Memory B cell (primary cell): ENCODE data around the gene CACNA2D3.

Experiments
- ATAC-seq: fragments of 150-1000 bp; cut with Tn5 transposase; 2 replicates; pipeline ENCODE4 v1.10.0; 2021; ENCODE audit warnings: low read depth, mild to moderate bottlenecking, moderate library complexity
- DNase-seq, 2 donors: peaks; one replicate each; pipeline ENCODE4 v3.0.0; 2022; ENCODE audit warnings: low spot score in 2 of 2
- H3K27ac Mint-ChIP-seq: one replicate; pipeline ENCODE4 v1.8.0; 2022; ENCODE audit warnings: mild to moderate bottlenecking, moderate library complexity, mixed read lengths
- H3K27me3 Mint-ChIP-seq: one replicate; pipeline ENCODE4 v1.8.0; 2022; ENCODE audit warnings: mixed read lengths
- H3K36me3 Mint-ChIP-seq: one replicate; pipeline ENCODE4 v1.8.0; 2022; ENCODE audit warnings: mild to moderate bottlenecking, mixed read lengths
- H3K4me1 Mint-ChIP-seq: one replicate; pipeline ENCODE4 v1.8.0; 2022; ENCODE audit warnings: mixed read lengths
- H3K4me3 Mint-ChIP-seq: one replicate; pipeline ENCODE4 v1.8.0; 2022; ENCODE audit warnings: mild to moderate bottlenecking, moderate library complexity, mixed read lengths
- H3K9me3 Mint-ChIP-seq: one replicate; pipeline ENCODE4 v1.8.0; 2022; ENCODE audit warnings: mixed read lengths

The CACNA2D3 gene

DNA sequence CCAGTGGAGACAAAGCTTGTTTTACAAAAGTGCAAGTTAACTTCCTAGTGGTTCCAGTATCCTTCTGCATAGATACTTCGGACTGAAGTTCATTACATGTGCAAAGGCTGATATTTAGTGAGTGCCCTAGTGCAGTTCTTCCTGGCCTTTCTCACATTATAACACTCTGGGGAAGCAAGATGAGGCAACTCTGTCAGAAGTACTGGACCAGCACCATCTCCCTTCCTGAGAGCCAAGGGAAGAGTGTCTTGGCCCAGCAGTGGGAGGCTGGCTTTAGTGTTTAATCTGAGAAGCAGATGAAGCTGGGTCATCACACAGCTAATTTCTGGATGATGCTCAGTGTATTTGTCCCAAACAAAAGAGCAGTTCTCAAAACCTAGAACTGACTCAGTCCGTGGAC is 397.7 kb downstream of the CACNA2D3 start:
- no peak overlapping the region for H3K27ac Mint-ChIP-seq
- H3K4me3 Mint-ChIP-seq, result no peak overlapping the region
- H3K9me3 Mint-ChIP-seq, result peaks cover 6% of the 10 kb centered on the region
- ATAC-seq (no peak), DNase-seq (no peak)
- H3K36me3 Mint-ChIP-seq, result no peaks in the 10 kb centered on the region
- H3K27me3 Mint-ChIP-seq, result no peaks in the 10 kb centered on the region
- H3K4me1 Mint-ChIP-seq, result no peaks in the 10 kb centered on the region

DNA sequence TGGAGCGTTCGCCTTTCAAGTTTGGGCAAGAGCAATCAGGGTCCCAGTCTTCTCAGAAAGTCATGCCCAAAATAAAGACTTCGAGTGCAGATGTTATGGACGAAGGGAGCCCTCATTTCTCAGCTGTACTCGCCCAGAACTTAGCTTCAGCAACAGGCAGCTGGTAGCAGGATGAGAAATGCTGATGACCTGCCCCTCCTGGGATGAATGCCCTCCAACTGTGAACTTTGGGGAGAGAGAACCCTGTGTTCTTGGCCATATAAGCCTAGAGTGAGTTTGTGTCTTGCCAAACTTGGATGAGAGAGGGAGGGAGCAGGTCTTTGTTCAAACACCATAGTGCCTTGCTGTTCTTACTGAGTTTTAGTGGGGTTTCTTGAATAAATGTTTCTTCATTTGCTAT is 405.2 kb downstream of the CACNA2D3 start:
- Mint-ChIP-seq H3K4me1 (no peaks in the 10 kb centered on the region), H3K27me3 (no peaks in the 10 kb centered on the region), H3K36me3 (no peaks in the 10 kb centered on the region), H3K4me3 (no peak overlapping the region), H3K9me3 (peaks cover 12% of the 10 kb centered on the region), H3K27ac (no peak overlapping the region)
- ATAC-seq, result no peak
- DNase-seq, result no peak

DNA sequence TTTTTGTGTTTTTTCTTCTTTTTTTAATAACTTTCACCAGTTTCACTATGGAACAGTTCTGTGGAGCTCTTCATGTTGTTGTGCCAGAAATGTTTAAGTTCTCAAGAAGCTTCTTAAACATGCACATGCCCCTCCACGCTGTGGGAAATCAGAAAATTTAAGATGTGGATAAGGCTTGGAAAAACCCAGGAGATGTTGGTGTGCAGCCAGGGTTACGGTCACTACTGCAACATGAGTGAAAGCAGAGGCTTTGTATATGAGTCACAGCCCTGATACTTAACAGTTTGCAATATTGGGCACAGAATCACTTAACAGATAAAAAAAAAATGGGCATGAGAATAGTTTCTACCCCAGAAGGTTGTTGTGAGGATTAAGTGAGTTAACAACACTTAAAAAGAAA is 405.6 kb downstream of the CACNA2D3 start:
- DNase-seq, result no peak
- H3K27me3 Mint-ChIP-seq, result peaks cover 2% of the 10 kb centered on the region
- H3K4me1 Mint-ChIP-seq, result no peaks in the 10 kb centered on the region
- no peaks in the 10 kb centered on the region for H3K36me3 Mint-ChIP-seq
- H3K4me3 Mint-ChIP-seq, result no peak overlapping the region
- H3K9me3 Mint-ChIP-seq, result peaks cover 10% of the 10 kb centered on the region
- no peak for ATAC-seq
- H3K27ac Mint-ChIP-seq, result no peak overlapping the region

DNA sequence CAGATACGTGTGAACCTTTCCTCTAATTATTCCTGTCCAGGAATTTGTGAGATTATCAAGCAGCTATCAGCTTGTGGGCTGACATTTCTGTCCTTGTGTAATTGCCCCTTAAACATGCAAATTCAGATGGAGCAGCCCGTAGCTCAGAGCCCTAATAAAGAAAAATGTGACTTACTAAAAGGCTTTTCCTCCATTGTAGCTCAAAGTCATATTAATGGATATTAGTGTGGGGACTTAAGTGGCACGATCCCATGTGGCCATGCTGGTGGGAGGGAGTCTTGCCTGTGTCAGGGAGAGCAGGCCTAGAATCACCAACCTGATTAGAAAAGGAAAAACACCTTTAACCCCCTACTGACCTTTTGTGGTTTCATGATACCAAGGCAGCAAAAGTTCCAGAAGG is 406.3 kb downstream of the CACNA2D3 start:
- ATAC-seq (no peak), DNase-seq (no peak)
- no peaks in the 10 kb centered on the region for H3K36me3 Mint-ChIP-seq
- H3K27ac Mint-ChIP-seq, result no peak overlapping the region
- no peaks in the 10 kb centered on the region for H3K4me1 Mint-ChIP-seq
- no peak overlapping the region for H3K4me3 Mint-ChIP-seq
- peaks cover 12% of the 10 kb centered on the region for H3K9me3 Mint-ChIP-seq
- H3K27me3 Mint-ChIP-seq, result peaks cover 4% of the 10 kb centered on the region

DNA sequence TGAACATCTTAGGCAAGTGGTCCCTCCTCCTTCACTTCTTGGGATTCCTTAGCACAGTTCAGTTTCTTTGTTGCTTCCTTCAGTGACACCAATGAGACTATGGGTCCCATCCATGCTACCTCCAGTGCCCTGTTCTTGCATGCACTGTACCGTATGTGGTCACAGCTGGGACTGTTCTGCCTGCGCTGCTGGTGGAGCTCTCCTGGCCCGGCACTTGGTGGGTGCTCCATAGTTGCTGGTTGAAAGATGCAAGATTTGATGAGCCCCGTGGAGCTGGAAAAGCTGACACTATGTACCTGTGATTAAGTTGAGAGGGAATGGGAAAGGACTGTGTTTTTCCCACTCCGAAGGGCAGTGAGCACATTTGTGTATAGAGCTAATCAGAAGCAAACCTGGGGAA is 407.7 kb downstream of the CACNA2D3 start:
- no peaks in the 10 kb centered on the region for H3K4me1 Mint-ChIP-seq
- H3K4me3 Mint-ChIP-seq, result no peak overlapping the region
- H3K27ac Mint-ChIP-seq, result no peak overlapping the region

DNA sequence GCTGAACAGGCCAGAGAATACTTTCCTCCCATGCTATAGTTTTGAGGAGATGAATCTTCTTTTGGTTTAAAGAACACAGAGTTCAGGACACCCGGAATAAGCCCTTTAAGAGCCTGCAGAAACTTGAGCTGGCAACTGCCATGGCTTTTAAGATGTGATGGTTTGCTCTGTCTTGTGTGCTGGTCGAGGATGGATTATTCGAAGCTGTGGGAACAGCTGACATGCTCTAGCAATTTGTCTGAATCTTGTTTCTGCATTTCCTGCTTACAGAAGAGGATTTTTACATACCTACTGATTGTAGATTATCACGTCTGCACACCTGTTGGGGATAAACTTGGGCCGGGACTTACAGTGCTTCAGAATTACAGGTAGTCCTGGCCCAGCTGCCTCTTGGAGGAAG is 408.6 kb downstream of the CACNA2D3 start:
- peaks cover 5% of the 10 kb centered on the region for H3K9me3 Mint-ChIP-seq
- DNase-seq (no peak), ATAC-seq (no peak)
- no peaks in the 10 kb centered on the region for H3K36me3 Mint-ChIP-seq
- peaks cover 6% of the 10 kb centered on the region for H3K27me3 Mint-ChIP-seq
- H3K4me3 Mint-ChIP-seq, result no peak overlapping the region
- no peak overlapping the region for H3K27ac Mint-ChIP-seq
- H3K4me1 Mint-ChIP-seq, result no peaks in the 10 kb centered on the region

More for the DNA sequence above, 407.7 kb downstream of the CACNA2D3 start:
- ATAC-seq, result no peak
- peaks cover 6% of the 10 kb centered on the region for H3K27me3 Mint-ChIP-seq
- H3K9me3 Mint-ChIP-seq, result peaks cover 9% of the 10 kb centered on the region
- no peak for DNase-seq
- H3K36me3 Mint-ChIP-seq, result no peaks in the 10 kb centered on the region

DNA sequence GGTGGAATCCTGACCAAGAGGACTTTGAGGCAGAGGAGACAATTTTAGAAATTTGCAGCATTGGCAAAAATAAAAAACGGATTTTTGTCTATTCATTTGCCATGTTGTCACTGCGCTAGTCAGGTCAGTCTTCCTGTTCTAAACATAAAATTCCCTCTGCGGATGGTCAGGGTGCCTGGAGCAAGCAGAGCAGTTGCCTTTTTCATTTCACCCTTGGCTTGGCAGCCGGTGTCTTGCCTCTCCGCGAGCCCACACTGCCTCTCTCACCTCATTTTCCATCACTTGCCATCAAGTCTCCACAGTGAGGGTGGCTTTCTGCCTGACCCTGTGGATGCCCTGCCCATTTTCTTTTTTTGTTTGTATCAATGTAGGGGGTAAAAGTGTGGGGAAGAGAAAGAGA is 409.4 kb downstream of the CACNA2D3 start:
- Mint-ChIP-seq H3K4me1 (no peaks in the 10 kb centered on the region), H3K27me3 (peaks cover 6% of the 10 kb centered on the region), H3K4me3 (no peak overlapping the region), H3K36me3 (no peaks in the 10 kb centered on the region), H3K27ac (no peak overlapping the region), H3K9me3 (peaks cover 5% of the 10 kb centered on the region)
- ATAC-seq, result no peak
- no peak for DNase-seq

DNA sequence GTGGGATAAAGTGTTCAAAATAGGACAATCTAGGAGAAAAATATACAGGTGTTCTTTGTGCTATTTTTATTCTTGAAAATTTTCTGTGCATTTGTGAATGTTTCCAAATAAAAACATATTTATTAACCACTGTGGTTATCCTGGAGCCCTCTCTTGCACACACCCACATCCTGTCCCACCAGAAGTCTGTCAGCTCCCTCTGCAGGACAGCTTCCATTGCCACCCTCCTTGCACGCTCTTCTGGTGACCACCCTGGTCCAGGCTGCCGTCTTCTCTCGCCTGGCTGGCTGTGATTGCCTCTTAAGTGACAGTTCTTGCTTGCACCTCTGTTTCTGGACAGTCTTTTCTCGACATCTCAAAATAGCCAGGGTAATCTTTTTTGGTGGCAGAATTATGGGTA is 411.5 kb downstream of the CACNA2D3 start:
- no peak for ATAC-seq
- no peak for DNase-seq
- Mint-ChIP-seq H3K27ac (no peak overlapping the region), H3K27me3 (peaks cover 8% of the 10 kb centered on the region), H3K4me3 (no peak overlapping the region), H3K9me3 (peaks cover 3% of the 10 kb centered on the region), H3K36me3 (no peaks in the 10 kb centered on the region), H3K4me1 (no peaks in the 10 kb centered on the region)

DNA sequence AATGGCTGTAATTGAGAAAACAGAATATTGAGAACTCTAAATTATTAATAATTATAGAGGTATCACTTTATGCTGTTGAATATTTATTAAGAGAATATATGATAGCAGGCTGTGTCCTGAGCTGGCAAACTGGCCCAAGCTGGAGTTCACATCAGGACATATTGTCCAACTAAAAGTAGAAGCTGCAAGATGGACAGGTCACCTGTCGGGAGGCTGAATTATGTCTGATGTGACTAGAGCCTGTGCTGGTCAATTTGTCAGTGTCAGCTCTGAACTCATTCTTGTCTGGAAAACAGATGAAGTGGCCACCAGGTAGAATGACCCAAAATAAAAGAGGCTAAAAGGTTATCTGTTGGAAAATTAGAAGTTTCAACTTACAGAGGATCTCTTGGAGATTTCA is 413.3 kb downstream of the CACNA2D3 start:
- no peak overlapping the region for H3K4me3 Mint-ChIP-seq
- H3K9me3 Mint-ChIP-seq, result peaks cover 3% of the 10 kb centered on the region
- ATAC-seq, result no peak
- no peak for DNase-seq
- H3K27ac Mint-ChIP-seq, result no peak overlapping the region
- H3K27me3 Mint-ChIP-seq, result peaks cover 8% of the 10 kb centered on the region
- H3K36me3 Mint-ChIP-seq, result no peaks in the 10 kb centered on the region
- no peaks in the 10 kb centered on the region for H3K4me1 Mint-ChIP-seq

DNA sequence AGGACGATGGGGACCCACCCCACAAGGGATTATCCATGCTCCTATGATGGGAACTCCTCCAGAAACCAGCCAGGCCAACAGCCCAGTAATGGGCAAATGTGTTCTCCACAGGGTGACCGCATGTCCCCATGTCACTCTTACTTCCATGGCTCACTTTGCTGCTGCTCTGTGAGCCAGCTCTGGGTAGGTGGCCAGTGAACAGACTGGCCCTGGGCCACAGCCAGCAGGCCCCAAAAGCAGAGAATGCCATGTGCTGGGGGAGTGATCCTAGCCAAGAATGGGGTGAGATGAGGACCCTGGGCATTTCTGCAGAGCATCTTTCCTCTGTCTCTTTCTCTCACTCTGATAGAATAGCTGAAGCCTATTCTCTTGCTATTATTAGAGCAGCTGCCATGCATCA is 414.1 kb downstream of the CACNA2D3 start:
- H3K27me3 Mint-ChIP-seq, result peaks cover 8% of the 10 kb centered on the region
- DNase-seq (no peak), ATAC-seq (no peak)
- no peak overlapping the region for H3K27ac Mint-ChIP-seq
- H3K4me1 Mint-ChIP-seq, result no peaks in the 10 kb centered on the region
- H3K9me3 Mint-ChIP-seq, result peaks cover 4% of the 10 kb centered on the region
- H3K4me3 Mint-ChIP-seq, result no peak overlapping the region
- H3K36me3 Mint-ChIP-seq, result no peaks in the 10 kb centered on the region

DNA sequence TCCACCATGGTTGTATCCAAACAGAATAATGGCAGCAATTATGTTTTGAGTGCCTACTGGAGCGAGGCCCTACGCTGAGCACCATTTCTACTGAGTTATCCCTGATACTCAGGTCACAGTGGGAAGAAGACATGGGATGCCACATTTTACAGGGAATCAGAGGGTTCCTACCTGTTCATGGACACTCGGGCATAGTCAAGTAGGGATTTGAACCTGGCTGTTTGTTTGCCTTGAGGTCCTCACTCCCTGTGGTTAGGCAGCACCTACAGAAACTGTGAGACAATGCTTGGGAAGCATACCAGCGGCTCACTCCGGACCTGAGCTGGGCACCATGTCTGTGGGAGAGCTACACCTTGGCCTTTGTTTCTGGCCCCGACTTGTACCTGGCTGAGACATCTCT is 415.2 kb downstream of the CACNA2D3 start:
- Mint-ChIP-seq H3K36me3 (no peaks in the 10 kb centered on the region), H3K27me3 (peaks cover 8% of the 10 kb centered on the region), H3K4me1 (no peaks in the 10 kb centered on the region), H3K9me3 (peaks cover 7% of the 10 kb centered on the region), H3K4me3 (no peak overlapping the region), H3K27ac (no peak overlapping the region)
- DNase-seq (no peak), ATAC-seq (no peak)

DNA sequence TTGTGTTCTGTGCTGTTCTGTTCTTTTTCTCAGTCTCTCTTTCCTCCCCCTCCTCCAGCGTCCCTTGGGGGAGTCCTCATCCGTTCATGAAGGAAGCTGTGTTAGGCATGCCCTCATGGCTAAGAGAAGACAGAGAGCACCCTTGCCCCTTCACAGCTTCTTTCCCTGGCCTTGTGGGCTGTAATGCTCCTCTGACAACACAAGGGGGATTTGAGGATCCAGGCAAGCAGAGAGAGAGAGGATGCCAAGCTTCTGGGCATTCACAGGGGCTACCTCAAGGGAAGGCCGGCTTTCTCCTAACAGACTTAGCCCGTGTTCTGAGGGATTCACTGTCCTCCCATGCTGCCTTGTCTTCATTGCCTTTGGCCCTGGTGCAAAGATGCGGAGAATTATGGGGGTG is 416.0 kb downstream of the CACNA2D3 start:
- Mint-ChIP-seq H3K27ac (no peak overlapping the region), H3K4me1 (no peaks in the 10 kb centered on the region), H3K27me3 (peaks cover 5% of the 10 kb centered on the region), H3K4me3 (no peak overlapping the region), H3K9me3 (peaks cover 7% of the 10 kb centered on the region), H3K36me3 (no peaks in the 10 kb centered on the region)
- DNase-seq (no peak), ATAC-seq (no peak)

DNA sequence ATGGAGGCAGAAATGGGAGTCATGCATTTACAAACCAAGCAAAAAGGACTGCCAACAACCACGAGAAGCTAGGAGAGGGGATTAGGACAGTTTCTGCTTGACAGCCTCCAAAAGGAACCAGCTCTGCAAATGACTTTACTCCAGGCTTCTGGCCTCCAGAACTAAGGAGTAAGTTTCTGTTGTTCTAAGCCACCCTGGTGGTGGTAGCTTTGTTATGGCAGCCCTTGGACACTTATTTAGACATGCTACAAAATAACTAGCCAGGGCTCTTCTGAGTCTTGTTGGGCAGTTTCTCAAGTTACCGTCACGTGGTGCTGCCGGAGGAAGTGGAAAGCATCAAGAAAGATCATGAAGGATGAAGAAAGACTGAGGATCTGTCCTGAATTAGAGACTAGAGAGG is 419.0 kb downstream of the CACNA2D3 start:
- H3K9me3 Mint-ChIP-seq, result peaks cover 4% of the 10 kb centered on the region
- H3K27me3 Mint-ChIP-seq, result peaks cover 2% of the 10 kb centered on the region
- H3K4me3 Mint-ChIP-seq, result no peak overlapping the region
- H3K4me1 Mint-ChIP-seq, result no peaks in the 10 kb centered on the region
- DNase-seq (no peak), ATAC-seq (no peak)
- H3K36me3 Mint-ChIP-seq, result no peaks in the 10 kb centered on the region
- no peak overlapping the region for H3K27ac Mint-ChIP-seq

DNA sequence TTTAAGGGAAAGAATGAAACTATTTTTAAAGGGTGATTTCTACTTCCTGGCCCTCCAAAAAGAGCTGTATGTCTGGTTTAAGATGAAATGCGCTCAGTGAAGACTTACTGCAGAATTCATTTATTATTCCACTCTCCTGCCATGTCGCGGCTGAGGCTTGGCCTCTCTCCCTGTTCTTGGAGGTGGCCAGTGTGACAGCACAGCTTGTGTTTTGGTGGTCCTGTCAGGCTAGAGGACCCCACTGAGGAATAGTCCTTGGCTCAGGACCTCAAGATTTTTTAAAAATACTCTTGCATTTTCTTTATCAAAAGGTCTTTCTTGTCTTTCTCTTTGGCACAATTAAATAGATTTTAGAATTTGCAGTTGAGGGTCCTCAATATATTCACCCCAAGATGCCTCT is 421.1 kb downstream of the CACNA2D3 start:
- H3K4me3 Mint-ChIP-seq, result no peak overlapping the region
- no peak for ATAC-seq
- no peak overlapping the region for H3K27ac Mint-ChIP-seq
- no peaks in the 10 kb centered on the region for H3K36me3 Mint-ChIP-seq
- DNase-seq, result no peak
- peaks cover 4% of the 10 kb centered on the region for H3K9me3 Mint-ChIP-seq
- H3K27me3 Mint-ChIP-seq, result peaks cover under 1% of the 10 kb centered on the region
- H3K4me1 Mint-ChIP-seq, result no peaks in the 10 kb centered on the region

DNA sequence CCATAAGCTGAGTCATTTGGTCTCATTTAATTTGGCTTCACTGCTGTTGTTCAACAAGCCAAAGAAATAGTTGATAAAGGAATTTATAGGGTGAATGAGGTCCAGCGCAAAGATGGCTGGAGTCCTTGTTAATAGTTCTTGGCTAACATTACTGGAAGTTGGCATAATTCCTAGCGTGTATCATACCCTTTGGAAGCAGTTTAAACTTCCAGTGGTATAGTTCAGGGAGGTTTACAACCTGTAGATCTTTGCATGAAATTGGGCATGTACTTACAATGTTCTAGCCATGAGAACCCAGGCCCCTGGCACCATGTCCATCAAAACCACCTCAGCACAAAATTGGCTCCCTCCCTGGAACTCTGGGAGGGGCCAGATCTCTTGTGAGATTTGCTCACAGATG is 424.7 kb downstream of the CACNA2D3 start:
- Mint-ChIP-seq H3K27me3 (peaks cover 4% of the 10 kb centered on the region), H3K36me3 (no peaks in the 10 kb centered on the region), H3K9me3 (no peaks in the 10 kb centered on the region), H3K4me3 (no peak overlapping the region), H3K4me1 (no peaks in the 10 kb centered on the region), H3K27ac (no peak overlapping the region)
- no peak for DNase-seq
- ATAC-seq, result no peak

DNA sequence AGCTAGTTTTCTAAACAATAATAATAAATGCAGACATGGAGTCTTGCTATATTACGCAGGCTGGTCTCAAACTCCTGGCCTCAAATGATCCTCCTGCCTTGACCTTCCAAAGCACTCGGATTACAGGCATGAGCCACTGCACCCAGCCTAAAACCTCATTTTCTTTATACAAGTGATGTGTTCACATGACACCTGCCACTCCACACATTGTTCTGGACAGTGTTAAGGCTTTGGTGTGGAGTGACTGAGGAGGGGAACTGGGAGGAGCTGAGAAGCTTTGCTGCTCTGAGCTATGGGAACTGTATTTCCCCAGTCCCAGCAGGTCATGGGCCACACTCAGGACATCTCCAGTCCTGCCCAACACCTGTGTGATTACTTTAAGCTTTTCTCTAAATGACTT is 425.5 kb downstream of the CACNA2D3 start:
- DNase-seq (no peak), ATAC-seq (no peak)
- no peaks in the 10 kb centered on the region for H3K4me1 Mint-ChIP-seq
- no peak overlapping the region for H3K4me3 Mint-ChIP-seq
- no peaks in the 10 kb centered on the region for H3K36me3 Mint-ChIP-seq
- peaks cover 4% of the 10 kb centered on the region for H3K27me3 Mint-ChIP-seq
- no peaks in the 10 kb centered on the region for H3K9me3 Mint-ChIP-seq
- H3K27ac Mint-ChIP-seq, result no peak overlapping the region
